Temporal lobe (tissue), 2 donors: ENCODE data around the gene INCA1. TPM values are rescaled to one million over a fixed set of nuclear protein-coding genes. Genes with fewer than 3 reads are reported as not detected.

ENCODE experiments used
- small RNA-seq: library from RNA; depleted of rRNA; stranded (forward); fragments of <200 nt; gene quantifications from one replicate; pipeline ENCODE3, GENCODE V24; 2014; ENCODE audit warnings: low replicate concordance
- total RNA-seq: library from RNA; depleted of rRNA; stranded (reverse); fragments of >200 nt; gene quantifications from one replicate; pipeline ENCODE4 v1.2.3, GENCODE V29; 2014

Gene INCA1
- total RNA-seq, 1 donor from 2014 or later, result 0.25 TPM

Small RNA genes within 50 kb of the gene (small RNA-seq; reads per million reads assigned to genes)
- gene MIR6864 (not detected), gene MIR6865 (not detected)

Other genes starting within 250 kb of the INCA1 start
- gene TM4SF5, start 225.6 kb downstream of the INCA1 start, total RNA-seq, result not detected
- 0.25 TPM for gene VMO1, start 211.2 kb downstream of the INCA1 start, total RNA-seq
- gene GLTPD2, start 208.6 kb downstream of the INCA1 start, total RNA-seq, result not detected
- 45.7 TPM for gene PSMB6, start 201.4 kb downstream of the INCA1 start, total RNA-seq
- gene PLD2, start 190.4 kb downstream of the INCA1 start, total RNA-seq, result 7.4 TPM
- gene MINK1, start 164.2 kb downstream of the INCA1 start, total RNA-seq, result 22.9 TPM
- gene C17orf107, start 98.0 kb downstream of the INCA1 start, total RNA-seq, result 3.7 TPM
- gene CHRNE, start 94.4 kb downstream of the INCA1 start, total RNA-seq, result 0.25 TPM
- gene GP1BA, start 65.2 kb downstream of the INCA1 start, total RNA-seq, result not detected
- 41.8 TPM for gene SLC25A11, start 57.5 kb downstream of the INCA1 start, total RNA-seq
- 12.8 TPM for gene RNF167, start 57.3 kb downstream of the INCA1 start, total RNA-seq
- 69.3 TPM for gene PFN1, start 49.0 kb downstream of the INCA1 start, total RNA-seq
- gene ENO3, start 46.4 kb downstream of the INCA1 start, total RNA-seq, result 0.74 TPM
- 34.4 TPM for gene SPAG7, start 29.7 kb downstream of the INCA1 start, total RNA-seq
- 13.5 TPM for gene CAMTA2, start 9.8 kb downstream of the INCA1 start, total RNA-seq
- 9.1 TPM for gene KIF1C, start 428 bp upstream of the INCA1 start, total RNA-seq
- gene SLC52A1, start 37.9 kb upstream of the INCA1 start, total RNA-seq, result not detected
- gene ZFP3, start 80.9 kb upstream of the INCA1 start, total RNA-seq, result 7.9 TPM
- gene ZNF232, start 114.4 kb upstream of the INCA1 start, total RNA-seq, result 10.8 TPM
- gene USP6, start 118.5 kb upstream of the INCA1 start, total RNA-seq, result under 0.01 TPM
- 24.1 TPM for gene ZNF594, start 194.3 kb upstream of the INCA1 start, total RNA-seq
- gene SCIMP, start 237.3 kb upstream of the INCA1 start, total RNA-seq, result 0.25 TPM